ENCODE measurements around the gene MCRIP1. TPM values are rescaled to one million over a fixed set of nuclear protein-coding genes. Genes with fewer than 3 reads are reported as not detected.

The MCRIP1 gene
- total and polyA plus RNA-seq, 2 of the 13 experiments (the other 11 are each of a cell fraction or from before 2014, with no cell fraction given) = 79.7 to 84.9 TPM

DNA sequence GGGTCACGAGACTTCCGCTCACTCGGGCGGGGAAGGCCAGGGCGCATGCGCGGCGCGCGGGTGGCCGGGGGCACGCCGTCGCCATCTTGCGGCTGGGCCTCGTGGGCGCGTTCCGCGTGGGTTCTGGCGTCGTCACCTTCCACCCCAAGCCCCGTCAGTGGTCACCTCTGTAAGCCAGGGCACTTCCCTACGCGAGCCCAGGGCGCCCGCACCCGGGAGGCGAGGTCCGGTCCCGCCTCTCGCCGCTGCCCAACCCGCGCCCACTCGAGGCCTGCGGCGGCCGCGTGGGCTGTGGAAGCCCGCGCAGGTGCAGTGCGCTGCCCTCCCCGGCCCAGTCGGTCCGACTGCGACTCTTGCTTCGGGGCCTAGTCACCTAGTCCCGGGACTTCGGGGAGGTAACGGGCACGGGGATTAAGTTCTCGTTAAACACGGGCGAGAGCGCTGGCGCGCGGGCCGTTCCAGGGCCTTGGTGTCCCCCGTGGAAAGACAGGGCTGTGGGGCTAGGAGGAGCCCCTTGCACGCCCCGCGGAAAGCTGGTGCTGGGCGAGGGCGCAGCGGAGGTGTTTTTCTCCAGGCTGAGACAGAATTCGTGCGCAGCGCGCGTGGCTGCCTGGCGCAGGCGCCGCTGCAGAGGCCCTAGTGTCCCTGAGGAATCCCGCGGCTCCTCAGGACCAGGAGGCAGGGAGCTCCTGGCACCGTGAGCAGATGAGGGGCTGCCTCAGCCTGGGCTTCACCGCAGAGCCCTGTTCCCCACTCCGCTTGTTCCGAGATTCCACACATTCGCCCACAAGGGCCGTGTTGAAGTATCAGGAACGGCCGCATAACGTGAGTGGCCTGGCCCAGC is 38.5 kb upstream of the MCRIP1 start (continued):
- TF ChIP-seq, protein P1, sequence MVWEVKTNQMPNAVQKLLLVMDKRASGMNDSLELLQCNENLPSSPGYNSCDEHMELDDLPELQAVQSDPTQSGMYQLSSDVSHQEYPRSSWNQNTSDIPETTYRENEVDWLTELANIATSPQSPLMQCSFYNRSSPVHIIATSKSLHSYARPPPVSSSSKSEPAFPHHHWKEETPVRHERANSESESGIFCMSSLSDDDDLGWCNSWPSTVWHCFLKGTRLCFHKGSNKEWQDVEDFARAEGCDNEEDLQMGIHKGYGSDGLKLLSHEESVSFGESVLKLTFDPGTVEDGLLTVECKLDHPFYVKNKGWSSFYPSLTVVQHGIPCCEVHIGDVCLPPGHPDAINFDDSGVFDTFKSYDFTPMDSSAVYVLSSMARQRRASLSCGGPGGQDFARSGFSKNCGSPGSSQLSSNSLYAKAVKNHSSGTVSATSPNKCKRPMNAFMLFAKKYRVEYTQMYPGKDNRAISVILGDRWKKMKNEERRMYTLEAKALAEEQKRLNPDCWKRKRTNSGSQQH (CRISPR knock-in tag; IDR thresholded peaks at IDR 0.05; ENCODE audit: low read depth) = 0 out of 2 replicates have a peak, but pooled peaks have one; percentile 38
- TF ChIP-seq ZNF282 (IDR thresholded peaks at IDR 0.05; ENCODE audit: partially characterized antibody) (no peak), KIAA2018 (CRISPR knock-in tag; IDR thresholded peaks at IDR 0.05; ENCODE audit: borderline replicate concordance) (no peak), DNMT1 (CRISPR knock-in tag; IDR thresholded peaks at IDR 0.05) (peak; percentile 82; the same call in 1 of the 2 replicates), ZMAT3 (CRISPR knock-in tag; conservative IDR thresholded peaks at IDR 0.05) (peak; percentile 99), ZNF878 (CRISPR knock-in tag; IDR thresholded peaks at IDR 0.05) (peak; percentile 52; the same call in 1 of the 2 replicates), ZBTB7A (CRISPR knock-in tag; IDR thresholded peaks at IDR 0.05) (peak; percentile 98), ZNF598 (CRISPR knock-in tag; IDR thresholded peaks at IDR 0.05; ENCODE audit: borderline replicate concordance) (peak; percentile 67; the same call in 1 of the 2 replicates), ZNF777 (CRISPR knock-in tag; IDR thresholded peaks at IDR 0.05) (0 out of 2 replicates have a peak, but pooled peaks have one; percentile 52), CHD2 (IDR thresholded peaks at IDR 0.05; ENCODE audit: low read depth, low read length) (0 out of 2 replicates have a peak, but pooled peaks have one; percentile 0), ZNF883 (CRISPR knock-in tag; IDR thresholded peaks at IDR 0.05; ENCODE audit: not compliant biosample characterization) (peak; percentile 98), PHB2 (IDR thresholded peaks at IDR 0.05; ENCODE audit: partially characterized antibody) (no peak), ZBTB37 (CRISPR knock-in tag; IDR thresholded peaks at IDR 0.05) (no peak), BRD4 (CRISPR knock-in tag; IDR thresholded peaks at IDR 0.05) (peak; percentile 91), RCOR2 (CRISPR knock-in tag; IDR thresholded peaks at IDR 0.05) (no peak)
- TF ChIP-seq, protein P2, sequence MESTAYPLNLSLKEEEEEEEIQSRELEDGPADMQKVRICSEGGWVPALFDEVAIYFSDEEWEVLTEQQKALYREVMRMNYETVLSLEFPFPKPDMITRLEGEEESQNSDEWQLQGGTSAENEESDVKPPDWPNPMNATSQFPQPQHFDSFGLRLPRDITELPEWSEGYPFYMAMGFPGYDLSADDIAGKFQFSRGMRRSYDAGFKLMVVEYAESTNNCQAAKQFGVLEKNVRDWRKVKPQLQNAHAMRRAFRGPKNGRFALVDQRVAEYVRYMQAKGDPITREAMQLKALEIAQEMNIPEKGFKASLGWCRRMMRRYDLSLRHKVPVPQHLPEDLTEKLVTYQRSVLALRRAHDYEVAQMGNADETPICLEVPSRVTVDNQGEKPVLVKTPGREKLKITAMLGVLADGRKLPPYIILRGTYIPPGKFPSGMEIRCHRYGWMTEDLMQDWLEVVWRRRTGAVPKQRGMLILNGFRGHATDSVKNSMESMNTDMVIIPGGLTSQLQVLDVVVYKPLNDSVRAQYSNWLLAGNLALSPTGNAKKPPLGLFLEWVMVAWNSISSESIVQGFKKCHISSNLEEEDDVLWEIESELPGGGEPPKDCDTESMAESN (CRISPR knock-in tag; conservative IDR thresholded peaks at IDR 0.05) = peak; percentile 95
